AG09319 (cell line): ENCODE data around the gene ROBO1.

ENCODE experiments used
- DNase-seq: peaks from one replicate; pipeline ENCODE4 v3.0.0-alpha.2; 2010; ENCODE audit warnings: low read depth; ENCODE audit errors: extremely low read depth
- CTCF ChIP-seq: IDR thresholded peaks from 2 replicates; pipeline ENCODE4 v1.5.1; 2011; ENCODE audit warnings: low read depth, mild to moderate bottlenecking, inconsistent platforms, low read length, moderate library complexity

The ROBO1 gene

GRCh38 chr3:79453600-79453999 is 314.2 kb downstream of the ROBO1 start:
- DNase-seq = no peak
- no peak for TF ChIP-seq CTCF

- TF ChIP-seq CTCF = no peak
- DNase-seq = no peak
These were observed 331.4 kb downstream of the ROBO1 start for GRCh38 chr3:79436387-79436786.

GRCh38 chr3:79427081-79427480 is 340.7 kb downstream of the ROBO1 start:
- no peak for TF ChIP-seq CTCF
- DNase-seq = no peak

DNA sequence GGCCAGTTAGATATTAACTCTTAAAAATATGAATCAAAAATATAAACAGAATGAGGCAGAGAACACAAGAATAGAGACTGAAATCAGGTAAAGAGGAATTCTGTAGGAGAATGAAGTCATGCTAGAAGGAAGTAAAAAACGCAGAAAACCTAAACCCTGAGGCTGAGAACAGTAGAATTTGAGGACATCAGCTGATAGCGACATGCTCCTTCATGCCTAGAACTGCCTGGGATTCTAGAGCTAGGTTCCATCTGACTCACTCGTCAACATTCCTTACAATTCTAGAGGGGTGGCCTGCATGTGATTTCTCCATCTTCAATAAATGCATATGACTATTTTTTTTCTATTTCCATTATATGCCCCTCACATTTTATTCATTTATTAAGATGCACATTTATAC is 343.0 kb downstream of the ROBO1 start:
- DNase-seq = no peak
- no peak for TF ChIP-seq CTCF

DNA sequence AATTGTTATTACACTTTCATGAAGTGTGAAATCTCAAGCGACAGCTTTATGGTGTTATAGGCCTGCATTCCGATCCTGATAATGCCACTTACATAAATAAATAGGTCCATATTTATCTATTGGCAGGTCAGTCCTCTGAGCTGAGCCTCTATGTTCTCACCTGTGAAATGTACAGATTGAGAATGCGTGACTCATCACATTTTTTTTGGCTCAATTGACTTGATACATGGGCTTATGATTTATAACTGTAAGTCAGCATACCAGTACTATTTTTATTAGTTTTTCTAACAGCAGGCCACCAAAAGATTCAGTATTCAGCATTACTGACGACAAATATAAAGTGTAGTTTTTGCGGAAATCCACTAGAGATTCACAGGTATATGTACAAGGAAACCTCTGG is 344.4 kb downstream of the ROBO1 start:
- no peak for TF ChIP-seq CTCF
- DNase-seq = no peak

- no peak for DNase-seq
- no peak for TF ChIP-seq CTCF
These were observed 346.5 kb downstream of the ROBO1 start for GRCh38 chr3:79421273-79421672.

DNA sequence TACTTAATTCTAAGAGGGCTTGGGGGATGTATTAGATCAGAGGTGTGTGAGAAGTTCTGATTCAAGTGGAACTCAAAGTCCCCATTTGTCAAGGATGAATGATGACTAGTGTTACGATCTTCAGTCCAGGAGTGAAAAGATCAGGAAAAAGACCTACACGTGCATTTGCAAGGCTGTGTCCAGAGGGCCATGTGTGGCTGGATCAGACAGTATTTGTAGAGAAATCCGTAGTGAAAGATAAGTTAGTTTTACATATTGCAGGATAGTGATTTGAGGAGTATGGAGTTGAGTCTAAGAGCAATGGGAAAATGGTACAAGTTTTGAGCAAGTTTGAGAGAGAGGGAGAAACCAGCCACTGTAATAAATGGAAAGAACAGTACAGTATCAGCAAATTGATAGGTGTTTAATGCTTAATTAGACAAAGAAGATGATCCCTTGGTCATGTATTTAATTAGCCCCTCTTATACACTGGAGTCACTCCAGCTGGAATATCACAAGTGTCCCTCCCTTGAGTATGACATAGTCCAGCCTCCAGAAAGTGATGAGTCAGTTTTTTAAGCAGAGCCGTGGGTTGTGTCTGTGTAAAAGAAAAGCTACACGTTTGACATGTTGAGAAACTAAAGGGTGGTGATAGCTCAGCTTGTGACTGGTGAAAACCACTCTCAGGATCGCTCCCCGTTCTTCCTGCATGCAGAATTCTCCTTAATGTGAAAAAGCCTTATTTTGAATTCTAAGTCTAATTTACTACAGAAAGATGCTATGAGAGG is 348.8 kb downstream of the ROBO1 start:
- no peak for DNase-seq
- TF ChIP-seq CTCF = no peak
